Measurements from ENCODE around the gene CHST3.

GRCh38 chr10:72058347-72058898, 94.2 kb downstream of the CHST3 start:
- TF ChIP-seq CTCF (IDR thresholded peaks at IDR 0.05): no peak
- no peak for TF ChIP-seq MAZ (IDR thresholded peaks at IDR 0.05; ENCODE audit: borderline replicate concordance, low read depth, low read length)
- TF ChIP-seq POLR2A (IDR thresholded peaks at IDR 0.05; ENCODE audit: low read length): no peak
- no peak for TF ChIP-seq ATOH8 (CRISPR knock-in tag; IDR thresholded peaks at IDR 0.05; ENCODE audit: low read depth)
- TF ChIP-seq CBX8 (IDR thresholded peaks at IDR 0.05): no peak
- no peak for TF ChIP-seq MAX (IDR thresholded peaks at IDR 0.05)
- TF ChIP-seq EP300 (IDR thresholded peaks at IDR 0.05): no peak
- no peak for TF ChIP-seq SREBF2 (IDR thresholded peaks at IDR 0.05)
- no peak for TF ChIP-seq USF2 (IDR thresholded peaks at IDR 0.05)
- no peak for TF ChIP-seq CHD4 (IDR thresholded peaks at IDR 0.05; ENCODE audit: borderline replicate concordance)
- TF ChIP-seq RFX5 (IDR thresholded peaks at IDR 0.05): no peak

All from A549 (cell line).